Retinal pigment epithelial cell (primary cell): ENCODE measurements around the gene RALGDS.

Experiments
- DNase-seq: peaks from one replicate; pipeline ENCODE4 v3.0.0-alpha.2; 2010; ENCODE audit warnings: low read depth
- H3K4me3 ChIP-seq: 2 replicates; pipeline ENCODE4 v1.5.1; 2011; ENCODE audit warnings: mild to moderate bottlenecking, low read length, control low read depth, moderate library complexity
- CTCF ChIP-seq: conservative IDR thresholded peaks from 2 replicates; pipeline ENCODE4 v1.5.1; 2011; ENCODE audit warnings: low read depth, low read length, control low read depth, inconsistent platforms

The RALGDS gene

GRCh38 chr9:133149130-133150015 lies 28.3 kb upstream of the RALGDS start:
- DNase-seq = peak; percentile 55
- TF ChIP-seq CTCF = peak; percentile 24
- H3K4me3 ChIP-seq = peak overlapping the region; percentile 42

- no peak for DNase-seq
- TF ChIP-seq CTCF = no peak
- peak overlapping the region; percentile 79 for H3K4me3 ChIP-seq
Observed at GRCh38 chr9:133148199-133149129, 27.4 kb upstream of the RALGDS start.

- peak overlapping the region; percentile 79 for H3K4me3 ChIP-seq
- peak; percentile 98 for TF ChIP-seq CTCF
- no peak for DNase-seq
Observed at GRCh38 chr9:133147412-133148198, 26.6 kb upstream of the RALGDS start.

- H3K4me3 ChIP-seq = no peak overlapping the region
- TF ChIP-seq CTCF = no peak
- DNase-seq = no peak
Observed at GRCh38 chr9:133146746-133147411, 25.8 kb upstream of the RALGDS start.

- H3K4me3 ChIP-seq = no peak overlapping the region
- DNase-seq = no peak
Observed at GRCh38 chr9:133144904-133145851, 24.1 kb upstream of the RALGDS start.

More at GRCh38 chr9:133144904-133145851, 24.1 kb upstream of the RALGDS start:
- no peak for TF ChIP-seq CTCF
